Heart left ventricle (tissue), 16 donors: Measurements from ENCODE around the gene SAC3D1. TPM values are rescaled to one million over a fixed set of nuclear protein-coding genes. Genes with fewer than 3 reads are reported as not detected.
A peak's percentile ranks its signal among the peaks of the same experiment; 100 is the strongest.

Experiments
- ATAC-seq, 4 donors: fragments of 200-7000 bp; cut with Tn5 transposase; one replicate each; pipeline ENCODE4 v1.9.1; 2020 to 2022; ENCODE audit warnings: moderate library complexity in 4 of 4, mild to moderate bottlenecking in 3 of 4, moderate number of reproducible peaks in 1 of 4
- DNase-seq, 5 donors: peaks; one replicate each; pipeline ENCODE4 v3.0.0-alpha.2; 2020
- H3K27ac ChIP-seq, 12 donors: fragments of 200-600 bp; sonication (generic) in 4 of 12; one replicate each; pipeline versions ENCODE4 v1.5.0 to v1.8.0; 2016 to 2022; ENCODE audit warnings: mild to moderate bottlenecking in 2 of 12
- H3K27me3 ChIP-seq, 9 donors: fragments of 200-600 bp; sonication (generic) in 2 of 9; one replicate each; pipeline versions ENCODE4 v1.5.1 to v1.8.0; 2016 to 2022; ENCODE audit warnings: mild to moderate bottlenecking in 3 of 9
- H3K36me3 ChIP-seq, 9 donors: fragments of 200-600 bp; sonication (generic) in 2 of 9; one replicate each; pipeline versions ENCODE4 v1.5.0 to v1.8.0; 2018 to 2022; ENCODE audit warnings: mild to moderate bottlenecking in 2 of 9
- H3K4me1 ChIP-seq, 12 donors: fragments of 200-600 bp; sonication (generic) in 4 of 12; one replicate each; pipeline versions ENCODE4 v1.5.0 to v1.8.0; 2016 to 2022; ENCODE audit warnings: mild to moderate bottlenecking in 3 of 12
- H3K4me3 ChIP-seq, 12 donors: fragments of 200-600 bp; sonication (generic) in 4 of 12; one replicate each; pipeline versions ENCODE4 v1.5.0 to v1.8.0; 2017 to 2022; ENCODE audit warnings: mild to moderate bottlenecking in 9 of 12, moderate library complexity in 4 of 12
- H3K9me3 ChIP-seq, 12 donors: fragments of 200-600 bp; sonication (generic) in 4 of 12; one replicate each; pipeline versions ENCODE4 v1.5.0 to v1.8.0; 2016 to 2022; ENCODE audit warnings: mild to moderate bottlenecking in 1 of 12
- POLR2A ChIP-seq, 2 donors: fragments of 450-650 bp; IDR thresholded peaks; one replicate each; pipeline ENCODE4 v1.6.1; 2017; ENCODE audit warnings: antibody characterized with exemption in 2 of 2, mild to moderate bottlenecking in 2 of 2, moderate library complexity in 2 of 2
- WGBS, 4 donors: extraction: QIAGEN DNeasy Blood & Tissue Kit in 2 of 4; methylation state at CpG; one replicate each; pipeline versions ENCODE4 v1.1.5 to v1.1.7; 2013 to 2018; 5-methylcytosine and 5-hydroxymethylcytosine counted together
- intact Hi-C, 10 donors: fragments of 100-400 bp; cut with DNase I; formaldehyde crosslinking; loops; one replicate each; pipeline versions ENCODE4 v1.11.1 to v1.14.2; 2022
- polyA plus RNA-seq, 2 donors: library from polyadenylated mRNA; stranded (reverse); fragments of 200-250 nt; gene quantifications; one replicate each; pipeline ENCODE4 v1.2.3, GENCODE V29; 2013
- total RNA-seq, 9 donors: library from RNA; depleted of rRNA in 2 of 9; stranded (reverse); fragments of >200 nt in 2 of 9; fragmentation: NEBNext Ultra II Directional in 3 of 9; extraction: Animal tissue kit (Norgen Biotek cat#: 25700) in 3 of 9; gene quantifications; one replicate each; pipeline versions ENCODE4 v1.1.0 to v1.2.4, GENCODE V29; 2016 to 2023
- TF ChIP-seq, protein P1 (sequence below), 12 donors: fragments of 200-600 bp; sonication (generic) in 4 of 12; IDR thresholded peaks; one replicate each; pipeline versions ENCODE4 v1.5.0 to v1.8.0; 2018 to 2022; ENCODE audit warnings: antibody characterized with exemption in 12 of 12, mild to moderate bottlenecking in 5 of 12
- donor health status: ischemic (EF 13 %, LVEDD 7.1; RV severe dilation, severe dysfunction).
- donor health status: healthy with polysubstance abuse.
- donor health status: DM: no; HTN: yes; CAD: no.
- donor health status: DM: no; HTN: no; CAD: no.
- donor health status: ischemic (EF 25% LVEDD 6.9; RV normal size, moderate dysfunction).
- donor health status: ischemic (EF 25% LVEDD 5.7; RV mildly dilated, moderate dysfunction).
- donor health status: healthy.
- donor health status: DM: yes; HTN: yes; CAD: no.
- donor health status: ischemic (EF 35%, LVEDD 5.7; RV mildly dilated, moderate dysfunction).
- donor health status: nonischemic (EF 11% LVEDD 7.7; RV severe dilation, severe dysfunction).
- donor health status: DM: yes; HTN: yes; CAD: no.
- donor health status: PGD.
- donor health status: ischemic (EF 29% LVEDD 5.4; RV normal size, mild dysfunction).
- donor health status: nonischemic (EF 23%, LVEDD 6.1; RV moderate dilation, normal function).

The SAC3D1 gene
- total and polyA plus RNA-seq, 11 donors, result 4.3 to 14.6 (median 6.2) TPM

DNA sequence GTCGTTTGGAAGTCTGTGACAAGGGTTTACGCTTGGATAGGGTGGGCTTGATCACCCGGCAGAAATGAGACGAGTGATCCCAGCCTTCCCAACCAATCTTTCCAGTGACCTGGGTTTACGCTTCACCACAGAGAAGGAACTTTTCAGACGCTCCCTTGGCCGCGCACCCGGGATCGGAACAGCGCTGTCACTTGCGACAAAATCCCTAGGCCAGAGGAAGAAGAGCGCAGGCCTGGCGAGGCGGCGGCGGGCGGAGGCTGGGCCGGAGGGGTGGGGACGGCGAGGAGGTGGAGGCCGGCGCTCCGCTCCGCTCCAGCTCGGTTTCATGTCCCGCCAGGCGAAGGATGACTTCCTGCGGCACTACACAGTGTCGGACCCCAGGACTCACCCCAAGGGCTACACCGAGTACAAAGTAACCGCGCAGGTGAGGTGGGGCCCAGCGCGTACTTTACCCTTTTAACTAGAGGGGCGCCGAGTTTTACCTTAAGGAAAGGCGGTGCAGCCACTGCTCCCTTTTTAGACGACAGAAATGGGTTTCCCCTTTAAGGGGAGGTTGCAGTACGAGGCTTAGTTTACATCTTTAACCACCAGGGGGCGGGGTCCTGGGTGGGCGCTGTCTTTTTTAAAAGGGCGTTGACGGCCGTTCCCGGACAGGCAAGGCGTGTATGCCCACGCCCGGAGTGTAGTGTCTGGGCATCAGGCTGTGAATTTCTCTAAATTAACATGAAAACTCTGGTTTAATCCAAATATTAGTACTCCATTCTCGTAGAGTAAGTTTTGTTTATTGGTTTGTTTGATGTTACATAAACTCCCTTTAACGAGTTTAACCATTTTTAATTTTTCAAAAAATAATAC lies 13.6 kb upstream of the SAC3D1 start, which contains the start of gene SNX15:
TSS of gene SNX15 (plus strand) at position 227 of the 855 bp plus-strand sequence. CDS start at position 326, 99 bp downstream.
- DNase-seq (peak; percentile 94 to 95 (median 95)), ATAC-seq (peak; percentile 96 to 99 (median 98))
- H3K36me3 ChIP-seq, result peaks cover 0 to 22% (median 8%) of the 10 kb centered on the region in 9 donors
- H3K9me3 ChIP-seq, result no peaks in the 10 kb centered on the region
- intact Hi-C loops, result loop anchor here in 5 of 10 donors (1.0 to 5.0 kb wide), 6 partner anchors 13 to 110 kb away; partner anchors contain the start of genes ATG2A (in 4 of the 5), ARL2 (in 1 of the 5), CDCA5 (in 1 of the 5) and VPS51 (in 1 of the 5)
- no peaks in the 10 kb centered on the region for H3K27me3 ChIP-seq
- TF ChIP-seq POLR2A (IDR thresholded peaks at IDR 0.05), result peak in 1 of 2 donors; percentile 82
- TF ChIP-seq, protein P1, sequence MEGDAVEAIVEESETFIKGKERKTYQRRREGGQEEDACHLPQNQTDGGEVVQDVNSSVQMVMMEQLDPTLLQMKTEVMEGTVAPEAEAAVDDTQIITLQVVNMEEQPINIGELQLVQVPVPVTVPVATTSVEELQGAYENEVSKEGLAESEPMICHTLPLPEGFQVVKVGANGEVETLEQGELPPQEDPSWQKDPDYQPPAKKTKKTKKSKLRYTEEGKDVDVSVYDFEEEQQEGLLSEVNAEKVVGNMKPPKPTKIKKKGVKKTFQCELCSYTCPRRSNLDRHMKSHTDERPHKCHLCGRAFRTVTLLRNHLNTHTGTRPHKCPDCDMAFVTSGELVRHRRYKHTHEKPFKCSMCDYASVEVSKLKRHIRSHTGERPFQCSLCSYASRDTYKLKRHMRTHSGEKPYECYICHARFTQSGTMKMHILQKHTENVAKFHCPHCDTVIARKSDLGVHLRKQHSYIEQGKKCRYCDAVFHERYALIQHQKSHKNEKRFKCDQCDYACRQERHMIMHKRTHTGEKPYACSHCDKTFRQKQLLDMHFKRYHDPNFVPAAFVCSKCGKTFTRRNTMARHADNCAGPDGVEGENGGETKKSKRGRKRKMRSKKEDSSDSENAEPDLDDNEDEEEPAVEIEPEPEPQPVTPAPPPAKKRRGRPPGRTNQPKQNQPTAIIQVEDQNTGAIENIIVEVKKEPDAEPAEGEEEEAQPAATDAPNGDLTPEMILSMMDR (IDR thresholded peaks at IDR 0.05), result peak; percentile 70 to 92 (median 86)
- peaks cover 0 to 18% (median 10%) of the 10 kb centered on the region in 12 donors for H3K4me1 ChIP-seq
- 0 to 1% (median 0%) methylated on average over 38 to 51 of the region's 51 CpGs for WGBS, 4 donors
- H3K4me3 ChIP-seq, result peak within 1 kb of the TSS; percentile 18 to 74 (median 69)
- H3K27ac ChIP-seq, result peak within 1 kb of the TSS; percentile 53 to 96 (median 92)

DNA sequence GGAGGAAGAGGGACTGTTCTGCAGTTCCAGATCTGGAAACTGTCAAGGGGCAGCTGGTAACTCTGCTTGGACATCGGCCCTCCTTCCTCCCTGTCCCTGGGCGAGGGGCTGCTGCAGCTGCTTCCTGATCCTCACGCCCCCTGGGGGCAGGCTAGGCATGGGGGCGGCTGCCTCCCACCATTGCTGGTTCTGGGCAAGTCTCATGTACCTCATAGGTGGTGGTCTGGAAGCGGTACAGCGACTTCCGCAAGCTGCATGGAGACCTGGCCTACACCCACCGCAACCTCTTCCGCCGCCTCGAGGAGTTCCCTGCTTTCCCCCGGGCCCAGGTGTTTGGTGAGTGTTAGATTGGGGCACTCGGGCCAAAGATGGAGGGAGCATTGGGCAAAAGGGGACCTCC lies 8.8 kb upstream of the SAC3D1 start:
- no peaks in the 10 kb centered on the region for H3K27me3 ChIP-seq
- DNase-seq (no peak), ATAC-seq (no peak)
- no peak overlapping the region for H3K4me3 ChIP-seq
- peaks cover 3 to 68% (median 52%) of the 10 kb centered on the region in 9 donors for H3K36me3 ChIP-seq
- H3K27ac ChIP-seq, result no peak overlapping the region
- intact Hi-C loops, result no loop called here
- WGBS, 4 donors, result 68 to 80% (median 79%) methylated on average over 8 to 13 of the region's 13 CpGs
- no peak for TF ChIP-seq POLR2A (IDR thresholded peaks at IDR 0.05)
- TF ChIP-seq, protein P1 (IDR thresholded peaks at IDR 0.05), result no peak
- H3K9me3 ChIP-seq, result no peaks in the 10 kb centered on the region
- peaks cover 0 to 20% (median 10%) of the 10 kb centered on the region in 12 donors for H3K4me1 ChIP-seq

DNA sequence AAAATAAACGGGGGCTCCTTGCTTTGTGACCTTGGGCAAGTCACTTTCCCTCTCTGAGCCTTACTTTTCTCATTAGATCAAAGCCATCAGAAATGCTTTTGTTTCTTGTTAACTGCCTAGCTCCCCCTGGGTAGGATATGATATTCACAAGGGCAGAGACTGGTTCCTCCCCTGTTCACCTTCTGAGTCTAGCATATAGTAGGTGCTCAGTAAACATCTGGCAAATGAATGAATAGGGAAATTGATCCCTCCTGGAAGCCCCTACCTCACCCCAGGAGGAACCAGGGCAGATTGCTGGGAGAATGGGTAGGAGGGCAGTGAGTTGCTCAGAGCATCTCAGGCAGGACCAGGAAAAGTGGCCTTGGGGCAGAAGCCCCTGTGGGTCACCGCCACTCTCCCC lies 6.6 kb upstream of the SAC3D1 start:
- no peak overlapping the region for H3K4me3 ChIP-seq
- DNase-seq (no peak), ATAC-seq (no peak)
- no peaks in the 10 kb centered on the region for H3K9me3 ChIP-seq
- no peak for TF ChIP-seq POLR2A (IDR thresholded peaks at IDR 0.05)
- TF ChIP-seq, protein P1 (IDR thresholded peaks at IDR 0.05), result no peak
- H3K36me3 ChIP-seq, result peaks cover 3 to 87% (median 66%) of the 10 kb centered on the region in 9 donors
- peaks cover 0 to 8% (median 0%) of the 10 kb centered on the region in 12 donors for H3K4me1 ChIP-seq
- WGBS, 4 donors, result 95 to 97% (median 96%) methylated on average over 2 of the region's 2 CpGs
- H3K27ac ChIP-seq, result no peak overlapping the region
- H3K27me3 ChIP-seq, result no peaks in the 10 kb centered on the region
- intact Hi-C loops, result no loop called here

DNA sequence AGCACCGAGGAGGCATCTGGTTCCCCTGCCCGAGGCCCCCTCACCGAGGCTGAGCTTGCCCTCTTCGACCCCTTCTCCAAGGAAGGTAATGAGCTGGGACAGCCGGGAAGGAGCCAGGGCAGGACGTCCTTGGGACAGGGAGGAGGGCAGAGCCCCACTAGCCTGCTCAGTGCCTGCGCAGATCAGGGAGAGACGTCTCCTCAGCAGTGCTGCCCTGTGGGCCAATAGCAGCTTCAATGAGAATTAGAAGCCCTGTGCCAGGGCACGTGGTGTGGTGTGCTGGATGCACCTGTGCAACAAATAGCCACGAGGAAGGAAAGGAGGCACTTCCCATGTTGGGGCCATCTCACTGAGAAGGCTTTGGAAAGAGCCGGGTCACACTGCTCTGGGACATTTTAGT lies 5.4 kb upstream of the SAC3D1 start:
- 72 to 83% (median 80%) methylated on average over 8 to 11 of the region's 11 CpGs for WGBS, 4 donors
- intact Hi-C loops, result no loop called here

More for the DNA sequence above, 5.4 kb upstream of the SAC3D1 start:
- peaks cover 3 to 87% (median 69%) of the 10 kb centered on the region in 9 donors for H3K36me3 ChIP-seq
- H3K4me3 ChIP-seq, result no peak overlapping the region
- DNase-seq (no peak), ATAC-seq (no peak)
- H3K27ac ChIP-seq, result no peak overlapping the region
- H3K4me1 ChIP-seq, result peaks cover 0 to 13% (median 4%) of the 10 kb centered on the region in 12 donors
- H3K9me3 ChIP-seq, result no peaks in the 10 kb centered on the region
- H3K27me3 ChIP-seq, result no peaks in the 10 kb centered on the region
- no peak for TF ChIP-seq POLR2A (IDR thresholded peaks at IDR 0.05)
- TF ChIP-seq, protein P1 (IDR thresholded peaks at IDR 0.05), result no peak
